ENCODE data around the gene NAA50. TPM values are rescaled to one million over a fixed set of nuclear protein-coding genes. Genes with fewer than 3 reads are reported as not detected.

NAA50 gene
- polyA plus RNA-seq, 3 donors = 128 to 135 (median 132) TPM

DNA sequence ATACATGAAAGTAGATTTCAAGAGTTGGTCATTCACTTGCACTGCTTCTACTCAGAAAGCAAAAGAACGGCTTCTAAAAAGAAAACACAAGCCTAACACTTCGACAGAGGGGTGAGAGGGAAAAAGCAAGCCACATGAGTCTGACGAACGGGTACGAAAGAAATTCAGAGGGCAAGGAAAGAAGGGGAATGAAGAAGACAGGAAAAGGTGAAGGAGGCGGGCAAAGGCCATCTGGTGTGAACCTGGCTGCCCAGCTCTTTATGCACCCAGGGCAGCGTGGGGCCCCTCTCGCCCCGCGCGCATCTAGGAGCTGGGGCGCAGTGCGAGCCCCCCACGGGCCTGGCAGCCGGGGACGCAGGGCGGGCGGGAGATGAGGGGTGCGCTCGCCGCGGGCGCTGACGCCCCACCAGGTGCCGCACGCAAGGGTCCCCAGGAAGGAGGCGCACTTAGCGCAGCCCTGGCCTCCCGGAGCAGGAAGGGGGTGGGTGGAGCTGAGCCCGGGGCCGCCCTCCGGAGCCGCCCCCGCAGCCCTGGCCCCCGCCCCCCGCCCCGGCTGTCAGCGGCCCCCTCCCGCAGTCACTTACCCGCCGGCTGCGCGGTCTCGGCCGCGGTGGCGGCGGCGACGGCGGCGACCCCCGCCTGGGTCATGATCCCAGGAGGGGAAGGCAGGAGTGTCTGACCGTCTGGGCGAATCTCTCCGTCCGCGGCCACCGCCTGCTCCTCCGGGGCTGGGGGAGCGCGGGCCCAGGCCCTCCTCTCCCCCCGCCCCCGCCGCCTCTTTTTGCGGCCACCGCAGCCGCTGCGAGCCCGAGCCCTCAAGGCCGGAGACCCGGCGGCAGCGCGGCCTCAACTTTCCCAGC is 50.0 kb downstream of the NAA50 start, which contains the start of gene USF3:
TSS of gene USF3 (minus strand) at position 857 of the 860 bp plus-strand sequence. CDS start 21,764 bp downstream, outside the sequence.
- peak; percentile 67 for DNase-seq

DNA sequence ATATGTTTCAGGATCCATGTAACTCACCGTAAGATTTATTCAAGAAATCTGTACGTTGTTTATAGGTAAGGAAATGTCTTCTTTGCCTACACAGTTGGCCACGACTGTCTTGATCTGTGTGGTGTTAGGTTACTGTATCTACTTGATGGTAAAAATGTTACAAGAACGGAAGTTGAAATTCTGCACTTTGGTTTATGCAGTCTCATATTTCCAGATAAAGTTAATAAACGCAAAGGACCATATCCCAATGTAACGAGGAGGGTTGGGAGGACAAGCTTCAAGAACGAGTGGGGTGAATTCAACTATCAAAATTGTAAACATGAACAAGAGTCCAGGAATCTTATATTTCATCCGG is 50.6 kb downstream of the NAA50 start:
- DNase-seq = peak; percentile 33

DNA sequence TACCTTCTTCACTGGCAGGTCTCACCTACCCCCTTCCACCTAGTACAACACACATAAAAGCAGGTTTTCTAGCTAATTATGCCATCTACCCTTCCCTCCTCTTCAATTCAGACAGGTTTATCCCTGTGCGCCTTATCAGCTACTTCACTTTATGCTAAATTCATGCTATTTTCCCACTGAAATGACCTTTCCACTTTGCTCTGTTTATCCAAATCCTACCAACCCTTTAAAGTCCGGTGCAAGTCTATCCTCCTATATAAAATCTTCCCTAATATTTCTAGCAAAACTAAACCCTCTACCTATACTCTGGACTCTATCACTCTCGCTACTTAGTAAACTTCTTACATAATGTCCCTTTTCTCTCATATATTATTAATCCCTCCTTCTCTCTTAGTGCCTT is 55.6 kb downstream of the NAA50 start:
- DNase-seq = no peak

DNA sequence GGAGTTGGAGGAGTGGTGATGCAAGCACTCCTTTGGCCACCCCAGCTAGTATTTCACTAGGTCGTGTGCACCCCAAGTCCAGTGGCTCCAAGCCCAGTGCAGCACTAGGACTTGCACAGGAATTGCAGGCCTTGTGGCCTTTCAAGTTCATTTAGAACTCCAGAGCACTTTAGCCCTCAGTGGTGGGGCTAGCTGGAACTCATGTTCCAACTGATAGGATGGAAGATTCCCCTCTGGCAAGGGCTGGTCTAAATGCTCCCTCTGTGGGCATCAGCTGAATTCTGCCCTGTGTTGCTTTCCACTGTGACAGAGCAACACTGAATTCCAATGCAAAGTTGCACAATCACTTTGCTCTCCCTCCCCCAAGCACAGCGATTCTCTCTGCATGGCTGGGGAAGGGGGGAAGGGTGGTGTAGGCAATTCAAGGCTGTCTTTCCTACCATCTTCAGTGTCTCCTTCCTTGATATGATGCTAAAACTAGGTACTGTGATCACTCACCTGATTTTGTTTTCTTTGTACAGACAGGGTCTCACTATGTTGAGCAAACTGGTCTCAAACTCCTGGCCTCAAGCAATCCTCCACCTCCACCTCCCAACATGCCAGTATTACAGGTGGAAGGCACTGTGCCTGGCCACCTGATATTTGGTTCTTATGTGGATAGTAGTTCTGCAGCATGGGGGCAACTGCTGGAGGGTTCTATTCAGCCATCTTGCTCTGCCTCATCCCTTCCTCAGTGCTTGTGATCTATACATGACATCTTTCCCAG is 59.9 kb downstream of the NAA50 start:
- no peak for DNase-seq

DNA sequence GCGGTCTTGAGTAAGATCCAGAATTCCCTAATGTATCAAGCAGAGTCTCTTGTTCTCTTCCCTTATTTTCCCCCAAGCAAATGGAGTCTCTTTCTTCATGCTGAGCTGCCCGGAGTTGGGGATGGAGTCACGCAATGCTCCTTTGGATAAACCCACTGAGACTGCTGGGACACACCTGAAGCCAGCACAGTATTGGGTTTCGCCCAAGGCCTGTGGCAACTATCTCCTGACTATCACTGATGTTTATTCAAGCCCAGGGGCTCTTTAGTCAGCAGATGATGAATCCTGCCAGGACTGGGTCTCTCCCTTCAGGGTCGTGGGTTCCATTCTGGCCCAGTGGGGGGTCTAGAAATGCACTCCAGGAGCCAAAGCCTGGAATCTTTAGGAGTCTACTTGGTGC is 60.9 kb downstream of the NAA50 start:
- no peak for DNase-seq

DNA sequence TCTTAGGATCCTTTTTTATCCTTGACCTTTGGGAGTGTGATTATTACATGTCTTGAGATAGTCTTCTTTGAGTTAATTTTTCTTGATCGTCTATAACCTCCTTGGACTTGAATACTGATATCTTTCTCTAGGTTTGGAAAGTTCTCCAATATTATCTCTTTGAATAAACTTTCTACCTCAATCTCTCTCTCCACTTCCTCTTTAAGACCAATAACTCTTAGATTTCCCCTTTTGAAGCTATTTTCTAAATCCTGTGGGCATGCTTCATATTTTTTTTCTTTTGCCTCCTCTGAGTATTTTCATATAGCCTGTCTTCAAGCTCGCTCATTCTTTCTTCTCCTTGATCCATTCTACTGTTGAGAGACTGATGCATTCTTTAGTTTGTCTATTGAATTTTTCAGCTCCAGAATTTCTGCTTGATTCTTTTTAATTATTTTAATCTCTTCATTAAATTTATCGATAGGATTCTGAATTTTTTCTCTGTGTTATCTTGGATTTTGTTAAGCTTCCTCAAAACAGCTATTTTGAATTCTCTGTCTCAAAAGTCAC is 61.7 kb downstream of the NAA50 start:
- DNase-seq = no peak

DNA sequence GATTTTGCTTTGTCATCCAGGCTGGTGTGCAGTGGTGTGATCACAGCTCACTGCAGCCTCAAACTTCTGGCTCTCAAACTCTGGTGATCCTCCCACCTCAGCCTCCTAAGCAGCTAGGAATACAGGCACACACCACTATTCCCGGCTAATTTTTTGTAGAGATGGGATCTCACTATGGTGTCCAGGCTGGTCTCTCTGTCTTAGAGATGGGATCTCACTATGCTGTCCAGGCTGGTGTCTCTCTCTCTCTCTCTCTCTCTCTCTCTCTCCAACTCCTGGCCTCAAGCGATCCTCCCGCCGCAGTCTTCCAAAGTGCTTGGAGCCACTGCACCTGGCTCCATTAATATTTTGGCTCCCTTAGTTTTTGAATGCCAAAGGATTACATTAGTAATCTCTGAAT is 67.3 kb downstream of the NAA50 start:
- no peak for DNase-seq

DNA sequence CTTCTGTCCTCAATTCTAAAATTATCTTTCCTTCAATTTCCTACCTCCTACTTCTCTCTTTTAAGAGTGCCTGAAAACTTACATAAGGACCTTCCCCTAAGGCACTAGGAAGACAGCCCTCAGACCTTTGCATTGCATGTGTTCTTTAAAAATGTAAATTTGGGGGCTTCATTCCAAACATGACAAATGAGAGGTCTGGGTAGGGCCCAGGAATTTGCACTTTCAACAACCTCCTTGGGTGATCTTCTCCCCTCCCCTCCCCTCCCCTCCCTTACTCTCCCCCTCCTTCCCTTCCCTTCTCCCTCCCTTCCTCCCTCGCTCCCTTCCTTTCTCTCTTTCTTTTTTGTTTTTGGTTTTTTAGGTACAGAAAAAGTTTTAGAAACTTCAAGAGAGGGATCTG is 68.3 kb downstream of the NAA50 start:
- DNase-seq = no peak

DNA sequence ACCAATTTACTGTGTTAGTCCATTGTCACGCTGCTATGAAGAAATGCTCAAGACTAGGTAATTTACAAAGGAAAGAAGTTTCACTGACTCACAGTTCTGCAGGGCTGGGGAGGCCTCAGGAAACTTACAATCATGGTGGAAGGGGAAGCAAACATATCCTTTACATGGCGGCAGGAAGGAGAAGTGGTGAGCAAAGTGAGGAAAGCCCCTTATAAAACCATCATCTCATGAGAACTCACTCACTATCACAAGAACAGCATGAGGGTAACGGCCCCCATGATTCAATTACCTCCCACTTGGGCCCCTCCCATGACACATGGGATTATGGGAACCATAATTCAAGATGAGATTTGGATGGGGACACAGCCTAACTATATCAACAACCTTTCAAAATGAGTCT is 69.8 kb downstream of the NAA50 start:
- no peak for DNase-seq

DNA sequence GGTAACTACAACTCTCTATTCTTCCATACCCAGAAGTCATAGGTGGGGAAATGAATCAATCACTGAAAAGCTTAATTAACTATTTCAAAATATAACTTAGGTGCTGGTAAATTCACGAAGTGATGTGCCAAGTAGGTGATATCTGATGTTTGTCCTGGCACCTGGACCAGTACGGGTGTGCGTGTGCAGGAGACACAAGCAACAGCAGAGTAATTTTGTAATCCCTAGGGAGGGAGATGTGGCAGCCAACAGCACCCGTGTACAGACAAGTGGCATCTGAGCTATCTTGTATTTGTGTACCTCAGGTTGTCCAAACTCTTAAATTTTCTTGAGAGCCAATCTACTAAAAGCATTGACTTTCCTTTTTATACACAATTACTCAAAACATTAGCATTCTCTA is 72.5 kb downstream of the NAA50 start:
- DNase-seq = no peak

DNA sequence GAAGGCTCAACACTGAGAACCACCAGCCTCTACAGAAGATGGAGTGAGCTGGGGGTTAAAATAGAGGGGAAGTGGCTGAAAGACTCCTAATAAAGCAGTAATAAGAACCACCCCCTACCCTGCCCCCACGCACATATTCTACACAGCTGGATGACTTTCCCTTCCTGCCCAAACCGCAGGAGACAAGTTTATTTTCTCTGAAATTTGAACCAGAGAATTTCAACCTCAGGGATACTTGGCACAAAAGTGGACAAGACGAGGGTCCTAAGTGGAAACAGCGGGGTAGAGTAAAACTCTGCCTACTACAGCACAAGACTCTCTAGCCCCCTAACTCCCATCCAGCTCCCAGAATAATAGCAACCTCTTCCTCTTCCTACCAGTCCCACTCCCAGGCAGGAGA is 78.0 kb downstream of the NAA50 start:
- DNase-seq = peak; percentile 78

Other genes with a start within 250 kb of the NAA50 start
- gene SPICE1, start 231.1 kb downstream of the NAA50 start, polyA plus RNA-seq (ENCODE audit: insufficient read length in 3 of 3) = 10 to 100 TPM; 22.4 to 29.7 (median 23.4) TPM
- 1 to 10 TPM; 2.1 to 5.3 (median 3.4) TPM for gene SIDT1, start 213.7 kb downstream of the NAA50 start, polyA plus RNA-seq (ENCODE audit: insufficient read length in 3 of 3)
- gene USF3, start 49.6 kb downstream of the NAA50 start, polyA plus RNA-seq (ENCODE audit: insufficient read length in 3 of 3) = 10 to 100 TPM; 15.8 to 22.0 (median 20.3) TPM
- gene ATP6V1A, start 786 bp upstream of the NAA50 start, polyA plus RNA-seq (ENCODE audit: insufficient read length in 3 of 3) = 10 to 100 TPM; 72.6 to 99.9 (median 77.0) TPM
- gene GRAMD1C, start 92.5 kb upstream of the NAA50 start, polyA plus RNA-seq (ENCODE audit: insufficient read length in 3 of 3) = 10 to 100 TPM; 19.0 to 25.2 (median 23.5) TPM
- gene ZDHHC23, start 201.8 kb upstream of the NAA50 start, polyA plus RNA-seq (ENCODE audit: insufficient read length in 3 of 3) = 10 to 100 TPM in 2 of 3 donors, 1 to 10 TPM in 1; 9.0 to 16.7 (median 14.2) TPM